HepG2 (cell line): ENCODE data around the gene PSMA7. TPM values are rescaled to one million over a fixed set of nuclear protein-coding genes. Genes with fewer than 3 reads are reported as not detected.

Experiments
- ATF7 ChIP-seq, 2 experiments: fragments of 450-650 bp in 1 of 2; sonication (generic) in 1 of 2; formaldehyde crosslinking in 1 of 2; IDR thresholded peaks; 2 replicates each; pipeline versions ENCODE4 v1.4.0 to v1.6.1; 2016 to 2020; ENCODE audit warnings: antibody characterized with exemption in 1 of 2, mild to moderate bottlenecking in 1 of 2, missing genetic modification reagents in 1 of 2
- ATF7-NPFF ChIP-seq: sonication (generic); formaldehyde crosslinking; IDR thresholded peaks from 2 replicates; pipeline ENCODE4 v1.8.1; 2023; ENCODE audit warnings: mild to moderate bottlenecking, low read depth, missing genetic modification reagents, moderate library complexity
- CBFB ChIP-seq: sonication (generic); formaldehyde crosslinking; IDR thresholded peaks from 2 replicates; pipeline ENCODE4 v1.4.0; 2020; ENCODE audit warnings: missing genetic modification reagents
- FOXM1 ChIP-seq: sonication (generic); formaldehyde crosslinking; IDR thresholded peaks from 2 replicates; pipeline ENCODE4 v1.5.0; 2020; ENCODE audit warnings: missing genetic modification reagents
- IRX3 ChIP-seq: sonication (generic); formaldehyde crosslinking; IDR thresholded peaks from 2 replicates; pipeline ENCODE4 v1.8.1; 2023; ENCODE audit warnings: mild to moderate bottlenecking, low read depth, missing genetic modification reagents, borderline replicate concordance
- MXD4 ChIP-seq: IDR thresholded peaks from 2 replicates; pipeline ENCODE4 v1.6.1; 2016; ENCODE audit warnings: mild to moderate bottlenecking, missing biosample characterization, missing genetic modification reagents
- NFE2L2 ChIP-seq: fragments of 150-350 bp; IDR thresholded peaks from 2 replicates; pipeline ENCODE4 v1.6.1; 2014; ENCODE audit warnings: low read length
- NONO ChIP-seq, 2 experiments: fragments of 450-650 bp in 1 of 2; sonication (generic) in 1 of 2; formaldehyde crosslinking in 1 of 2; IDR thresholded peaks in 1 of 2; conservative IDR thresholded peaks in 1 of 2; 2 replicates each; pipeline versions ENCODE4 v1.6.1 to v1.8.0; 2017 to 2022; ENCODE audit warnings: mild to moderate bottlenecking in 1 of 2, missing genetic modification reagents in 1 of 2, moderate library complexity in 1 of 2
- PHF8 ChIP-seq: sonication (generic); formaldehyde crosslinking; IDR thresholded peaks from 2 replicates; pipeline ENCODE4 v1.5.0; 2020; ENCODE audit warnings: missing genetic modification reagents
- PTBP1 ChIP-seq: fragments of 200-400 bp; formaldehyde crosslinking; IDR thresholded peaks from 2 replicates; pipeline ENCODE4 v1.6.1; 2018; ENCODE audit warnings: low read length, low read depth; ENCODE audit not compliant: poor library complexity, severe bottlenecking
- RBFOX2 ChIP-seq: fragments of 200-400 bp; formaldehyde crosslinking; IDR thresholded peaks from 2 replicates; pipeline ENCODE4 v1.6.1; 2017; ENCODE audit warnings: low read depth, mild to moderate bottlenecking, low read length
- SIN3A ChIP-seq: IDR thresholded peaks from 2 replicates; pipeline ENCODE4 v1.6.1; 2011; ENCODE audit warnings: low read depth, mild to moderate bottlenecking, control low read depth, low read length, borderline replicate concordance
- SMC3 ChIP-seq: IDR thresholded peaks from 2 replicates; pipeline ENCODE4 v1.6.1; 2011; ENCODE audit warnings: low read length, improper control_type of control experiment
- TFDP1 ChIP-seq: IDR thresholded peaks from 2 replicates; pipeline ENCODE4 v1.6.1; 2016; ENCODE audit warnings: missing compliant biosample characterization, missing genetic modification reagents, borderline replicate concordance
- XRCC5 ChIP-seq: fragments of 200-400 bp; formaldehyde crosslinking; optimal IDR thresholded peaks from 2 replicates; pipeline ENCODE3; 2017; ENCODE audit warnings: mild to moderate bottlenecking, low read length
- ZBTB34 ChIP-seq: sonication (generic); formaldehyde crosslinking; IDR thresholded peaks from 2 replicates; pipeline ENCODE4 v1.8.0; 2022; ENCODE audit warnings: mild to moderate bottlenecking, missing genetic modification reagents
- ZMYM4 ChIP-seq: sonication (generic); formaldehyde crosslinking; IDR thresholded peaks from 2 replicates; pipeline ENCODE4 v1.8.1; 2023; ENCODE audit warnings: mild to moderate bottlenecking, missing genetic modification reagents
- ZNF138 ChIP-seq: sonication (generic); formaldehyde crosslinking; IDR thresholded peaks from 2 replicates; pipeline ENCODE4 v1.5.0; 2020; ENCODE audit warnings: mild to moderate bottlenecking, low read depth, missing genetic modification reagents
- ZNF547 ChIP-seq: sonication (generic); formaldehyde crosslinking; IDR thresholded peaks from 2 replicates; pipeline ENCODE4 v1.5.1; 2020; ENCODE audit warnings: mild to moderate bottlenecking, missing genetic modification reagents
- ZNF687 ChIP-seq: sonication (generic); formaldehyde crosslinking; IDR thresholded peaks from 2 replicates; pipeline ENCODE4 v1.5.1; 2020; ENCODE audit warnings: mild to moderate bottlenecking, missing genetic modification reagents, moderate library complexity
- ZSCAN31 ChIP-seq: sonication (generic); formaldehyde crosslinking; IDR thresholded peaks from 2 replicates; pipeline ENCODE4 v1.5.0; 2020; ENCODE audit warnings: low read depth, mild to moderate bottlenecking, missing genetic modification reagents
- polyA plus RNA-seq, 8 experiments: library from polyadenylated mRNA; depleted of rRNA in 3 of 8; stranded (reverse) in 7 of 8; unstranded in 1 of 8; fragments of >200 nt; fragmentation: Illumina TruSeq in 4 of 8; extraction: Trizol in 4 of 8; gene quantifications; 2 replicates each; pipeline versions ENCODE4 v1.2.1 to v1.2.3, GENCODE V29; 2011 to 2016; ENCODE audit warnings: low read depth in 4 of 8, missing spikeins in 1 of 8, mixed read lengths in 1 of 8; ENCODE audit not compliant: insufficient read depth in 1 of 8
- total RNA-seq, 5 experiments: library from RNA; depleted of rRNA; stranded (reverse); fragments of >200 nt; fragmentation: Illumina TruSeq; extraction: Trizol; gene quantifications; 2 replicates each; pipeline ENCODE4 v1.2.3, GENCODE V29; 2016; ENCODE audit warnings: low read depth in 1 of 5

The PSMA7 gene
- total and polyA plus RNA-seq, 2 of the 13 experiments (the other 11 are each of a cell fraction or from before 2014, with no cell fraction given) = 531 to 631 TPM

GRCh38 chr20:62122654-62123449, 20.3 kb downstream of the PSMA7 start (continued):
- TF ChIP-seq ZNF687 (CRISPR knock-in tag) (peak; percentile 69), ATF7-NPFF (CRISPR knock-in tag) (no peak), NONO (IDR thresholded peaks at IDR 0.05) (no peak), NONO (CRISPR knock-in tag; conservative IDR thresholded peaks at IDR 0.05) (peak; percentile 37; the same call in 1 of the 2 replicates), TFDP1 (CRISPR knock-in tag) (peak; percentile 41; the same call in 1 of the 2 replicates), SIN3A (peak; percentile 78; the same call in 1 of the 2 replicates), ATF7 (IDR thresholded peaks at IDR 0.05) (no peak), ATF7 (CRISPR knock-in tag; IDR thresholded peaks at IDR 0.05) (0 out of 2 replicates have a peak, but pooled peaks have one; percentile 22), FOXM1 (CRISPR knock-in tag) (0 out of 2 replicates have a peak, but pooled peaks have one; percentile 34), NFE2L2 (no peak), PHF8 (CRISPR knock-in tag) (0 out of 2 replicates have a peak, but pooled peaks have one; percentile 47), SMC3 (no peak), ZMYM4 (CRISPR knock-in tag) (peak; percentile 58; the same call in 1 of the 2 replicates), IRX3 (peak; percentile 70; the same call in 1 of the 2 replicates), ZBTB34 (CRISPR knock-in tag) (no peak), ZSCAN31 (peak; percentile 2; the same call in 1 of the 2 replicates), CBFB (CRISPR knock-in tag) (no peak), ZNF138 (0 out of 2 replicates have a peak, but pooled peaks have one; percentile 58), RBFOX2 (peak; percentile 54), MXD4 (CRISPR knock-in tag) (0 out of 2 replicates have a peak, but pooled peaks have one; percentile 21), ZNF547 (CRISPR knock-in tag) (0 out of 2 replicates have a peak, but pooled peaks have one; percentile 22), XRCC5 (peak; percentile 31), PTBP1 (peak; percentile 25)
